Forelimb muscle (tissue), 1 donor: ENCODE measurements around the gene GABBR2. TPM values are rescaled to one million over a fixed set of nuclear protein-coding genes. Genes with fewer than 3 reads are reported as not detected.

ENCODE experiments used
- DNase-seq: peaks from one replicate; pipeline ENCODE4 v3.0.0-alpha.2; 2013; ENCODE audit warnings: low read depth
- polyA plus RNA-seq: library from polyadenylated mRNA; unstranded; fragments of 120-200 nt; gene quantifications from one replicate; pipeline ENCODE4 v1.2.1, GENCODE V29; 2013; ENCODE audit not compliant: insufficient read length

The GABBR2 gene
- polyA plus RNA-seq, 1 donor = 0.82 TPM

DNA sequence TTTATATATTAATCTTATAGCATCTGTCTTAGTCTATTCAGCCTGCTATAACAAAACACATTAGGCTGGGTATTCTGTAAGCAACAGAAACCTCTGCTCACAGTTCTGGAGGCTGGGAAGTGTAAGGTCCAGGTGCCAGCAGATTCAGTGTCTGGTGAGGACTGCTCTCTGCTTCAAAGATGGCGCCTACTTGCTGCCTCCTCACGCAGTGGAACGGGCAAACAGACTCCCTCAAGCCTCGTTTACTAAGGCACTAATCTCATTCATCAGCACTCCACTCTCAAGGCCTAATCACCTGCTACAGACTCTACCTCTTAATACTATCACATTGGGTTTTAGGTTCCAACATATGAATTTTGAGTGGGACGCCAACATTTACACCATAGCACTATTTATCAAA is 448.1 kb downstream of the GABBR2 start:
- DNase-seq = no peak

DNA sequence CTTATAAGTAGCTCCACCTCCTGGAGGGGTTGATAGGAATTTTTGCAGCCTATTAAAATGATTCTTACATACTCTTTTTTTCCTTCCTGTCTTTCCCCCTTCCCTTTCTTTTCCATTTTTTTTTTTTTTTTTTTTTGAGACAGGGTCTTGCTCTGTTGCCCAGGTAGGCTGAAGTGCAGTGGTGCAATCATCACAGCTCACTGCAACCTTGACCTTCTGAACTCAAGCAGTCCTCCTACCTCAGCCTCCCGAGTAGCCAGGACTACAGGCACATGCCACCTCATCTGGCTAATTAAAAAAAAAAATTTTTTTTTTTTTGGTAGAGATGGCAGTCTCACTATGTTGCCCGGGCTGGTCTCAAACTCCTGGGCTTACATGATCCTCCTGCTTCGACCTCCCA is 448.9 kb downstream of the GABBR2 start:
- no peak for DNase-seq

DNA sequence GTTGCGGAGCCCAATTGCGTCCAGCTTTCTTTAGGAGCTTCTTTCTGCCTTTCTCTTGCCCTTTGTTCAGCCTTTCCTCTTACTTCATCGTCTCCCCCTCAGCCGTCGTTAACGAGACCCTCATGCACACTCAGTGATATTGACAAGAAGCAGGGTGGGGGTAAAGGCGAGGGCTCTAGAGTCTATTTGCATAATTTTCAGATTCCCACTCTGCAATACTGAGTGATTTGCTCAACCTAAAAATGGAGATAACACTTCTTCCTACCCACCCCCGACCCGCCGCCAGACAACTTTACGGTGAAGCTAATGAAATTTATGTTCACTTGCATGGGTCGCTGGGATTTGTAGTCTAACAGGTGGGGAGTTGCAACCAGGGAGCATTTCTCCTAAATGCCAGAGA is 452.0 kb downstream of the GABBR2 start:
- DNase-seq = no peak

DNA sequence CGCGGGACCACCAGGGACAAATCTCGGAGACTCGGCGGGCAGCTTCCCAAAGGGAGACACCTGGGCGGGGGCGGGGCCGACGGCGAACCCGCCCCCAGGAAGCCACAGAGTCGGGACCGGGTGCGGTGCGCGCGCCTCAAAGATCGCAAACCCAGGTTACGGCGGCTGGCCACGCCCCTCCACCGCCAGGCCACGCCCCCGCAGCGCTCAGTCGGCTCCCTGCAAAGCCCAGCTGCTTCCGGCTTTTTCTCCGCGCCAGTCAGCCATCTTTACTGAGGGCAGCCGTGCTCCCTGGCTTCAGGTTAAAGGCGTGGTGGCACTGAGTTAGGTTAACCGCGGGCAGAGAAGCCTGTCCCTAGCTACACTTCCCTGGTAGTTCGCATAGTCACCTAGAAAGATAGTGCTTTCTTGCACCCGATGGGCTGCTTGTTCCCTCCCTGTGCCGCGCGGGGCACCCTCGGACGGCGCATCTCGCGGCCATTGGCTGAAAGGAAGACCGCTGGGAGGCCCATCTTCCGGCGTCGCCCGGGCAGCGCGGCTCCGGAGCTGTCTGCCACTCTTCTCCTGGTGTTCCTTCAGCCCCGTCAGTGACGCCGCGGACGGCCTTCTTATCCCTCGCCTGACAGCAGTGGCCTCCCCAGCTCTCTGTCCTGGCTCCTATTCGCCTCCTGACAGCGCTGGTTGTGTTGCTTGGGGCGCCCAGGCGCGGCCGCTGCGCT is 453.0 kb downstream of the GABBR2 start, which contains the start of gene TBC1D2:
TBC1D2 (minus strand) TSS at position 72 of the 719 bp plus-strand sequence. CDS start 108 bp downstream, outside the sequence.
- peak; percentile 76 for DNase-seq

DNA sequence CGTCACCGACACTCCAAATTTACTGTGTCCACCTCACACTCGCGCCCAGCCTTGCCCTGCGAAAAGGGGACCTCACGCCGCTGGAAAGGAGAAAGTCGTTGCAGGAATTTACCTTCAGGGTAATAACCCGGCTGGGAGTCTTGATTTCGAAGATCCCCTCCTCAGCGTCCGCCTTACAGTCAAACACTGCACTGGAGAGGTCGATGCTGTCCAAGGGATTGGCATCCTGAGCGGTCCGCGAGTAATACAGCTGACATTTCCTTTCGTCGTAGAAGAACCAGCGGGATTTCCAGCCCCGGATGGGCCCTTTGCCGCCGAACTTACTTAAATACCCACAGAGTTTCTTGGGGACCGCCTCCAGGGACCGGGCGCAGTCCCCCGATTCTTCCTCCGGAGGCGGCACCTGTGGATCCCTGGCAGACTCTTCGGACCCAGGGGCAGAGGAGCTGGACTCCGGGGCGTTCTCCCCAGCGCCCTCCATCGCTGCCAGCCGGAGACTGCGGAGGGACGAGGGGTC is 453.6 kb downstream of the GABBR2 start:
- DNase-seq = no peak

DNA sequence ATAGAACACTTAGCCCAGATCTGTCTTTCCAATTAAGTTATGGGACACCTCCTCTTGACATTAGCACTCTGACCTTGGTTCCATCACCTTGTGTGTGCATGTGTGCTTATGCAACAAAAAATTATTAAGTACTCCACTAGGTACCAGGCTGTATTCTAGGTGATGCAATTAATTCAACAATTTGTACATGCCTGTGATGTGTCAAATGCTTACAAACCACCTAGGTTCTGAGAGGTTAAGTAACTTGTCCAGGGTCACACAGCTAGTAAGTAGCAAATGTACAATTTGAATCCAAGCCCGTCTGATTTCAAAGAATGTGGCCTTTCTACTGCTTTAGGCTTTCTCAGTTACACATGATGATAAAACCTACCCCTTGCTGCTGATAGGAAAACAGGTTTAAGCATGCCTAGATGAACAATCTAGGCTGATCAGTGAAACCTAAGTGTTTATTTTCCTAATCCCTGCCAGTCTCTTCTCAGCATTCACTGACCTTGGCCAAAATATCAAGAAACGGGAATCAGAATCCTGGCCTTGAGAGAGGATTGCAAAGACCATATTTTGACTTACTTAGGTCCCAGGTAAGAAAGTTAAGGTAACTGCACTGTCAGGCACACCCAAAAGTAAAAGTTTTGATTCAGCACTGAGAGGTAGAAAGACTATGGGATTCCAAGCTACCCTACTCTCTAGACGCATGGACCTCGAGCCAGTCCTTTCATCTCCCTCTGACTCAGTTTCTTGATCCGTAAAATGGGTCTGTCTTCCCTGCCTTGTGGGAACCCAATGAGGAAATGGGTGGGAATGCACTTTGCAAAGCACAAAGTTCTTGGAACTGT is 454.3 kb downstream of the GABBR2 start:
- DNase-seq = no peak

DNA sequence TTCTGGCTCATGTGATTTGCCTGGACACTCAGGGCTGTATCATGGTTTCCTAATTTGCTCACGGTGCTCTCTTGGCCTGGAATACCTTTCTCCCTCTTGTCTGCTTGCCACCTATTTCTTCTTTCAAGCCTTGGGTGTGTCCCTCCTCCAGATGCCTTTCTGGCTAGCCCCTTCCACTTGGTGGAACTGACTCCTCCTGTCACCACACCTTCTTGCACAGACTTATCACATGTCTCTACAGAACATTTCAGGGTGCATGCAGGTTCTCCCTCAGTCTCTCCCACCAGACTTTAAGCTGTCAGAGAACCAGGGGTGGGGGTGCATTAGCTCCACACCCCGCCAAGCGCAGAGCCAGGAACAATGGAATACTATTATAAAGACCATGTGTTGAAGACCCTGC is 455.2 kb downstream of the GABBR2 start:
- no peak for DNase-seq

DNA sequence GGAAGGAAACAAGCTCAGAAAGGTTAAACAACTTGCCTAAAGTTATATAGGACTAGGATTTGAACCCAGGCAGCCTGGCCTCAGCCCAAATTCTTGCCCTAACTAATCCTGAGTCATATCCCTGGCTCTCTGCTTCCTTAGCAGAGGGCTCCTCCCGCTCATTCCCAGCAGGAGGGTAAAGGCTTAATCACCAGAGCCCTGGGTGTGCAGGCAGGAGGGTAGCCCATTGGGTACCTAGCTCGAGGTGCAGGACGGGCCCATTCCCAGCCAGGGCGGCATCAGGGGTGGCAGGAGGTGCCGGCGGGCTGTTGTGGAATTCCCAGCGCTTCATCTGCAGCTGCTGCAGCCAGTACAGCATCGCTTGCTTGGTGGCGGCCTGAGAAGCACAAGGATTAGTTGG is 457.2 kb downstream of the GABBR2 start:
- DNase-seq = no peak

DNA sequence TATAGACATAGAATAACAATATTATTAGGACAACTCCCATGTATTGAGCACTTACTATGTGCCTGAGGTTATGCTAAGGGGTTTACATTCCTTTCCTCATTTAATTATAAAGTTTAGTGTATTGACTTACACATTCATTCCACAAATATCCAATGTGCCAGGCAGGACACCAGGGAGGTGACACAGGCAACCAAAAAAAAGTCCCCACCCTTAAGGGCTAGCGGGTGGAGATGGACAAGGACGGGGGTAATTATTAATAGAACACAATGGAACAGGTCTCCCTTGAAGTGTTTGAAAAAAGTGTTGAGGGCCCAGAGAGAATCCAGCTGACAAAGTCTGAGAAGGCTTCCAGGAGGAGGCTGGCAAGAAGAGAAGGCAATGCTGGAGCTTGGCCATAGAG is 459.0 kb downstream of the GABBR2 start:
- DNase-seq = no peak

DNA sequence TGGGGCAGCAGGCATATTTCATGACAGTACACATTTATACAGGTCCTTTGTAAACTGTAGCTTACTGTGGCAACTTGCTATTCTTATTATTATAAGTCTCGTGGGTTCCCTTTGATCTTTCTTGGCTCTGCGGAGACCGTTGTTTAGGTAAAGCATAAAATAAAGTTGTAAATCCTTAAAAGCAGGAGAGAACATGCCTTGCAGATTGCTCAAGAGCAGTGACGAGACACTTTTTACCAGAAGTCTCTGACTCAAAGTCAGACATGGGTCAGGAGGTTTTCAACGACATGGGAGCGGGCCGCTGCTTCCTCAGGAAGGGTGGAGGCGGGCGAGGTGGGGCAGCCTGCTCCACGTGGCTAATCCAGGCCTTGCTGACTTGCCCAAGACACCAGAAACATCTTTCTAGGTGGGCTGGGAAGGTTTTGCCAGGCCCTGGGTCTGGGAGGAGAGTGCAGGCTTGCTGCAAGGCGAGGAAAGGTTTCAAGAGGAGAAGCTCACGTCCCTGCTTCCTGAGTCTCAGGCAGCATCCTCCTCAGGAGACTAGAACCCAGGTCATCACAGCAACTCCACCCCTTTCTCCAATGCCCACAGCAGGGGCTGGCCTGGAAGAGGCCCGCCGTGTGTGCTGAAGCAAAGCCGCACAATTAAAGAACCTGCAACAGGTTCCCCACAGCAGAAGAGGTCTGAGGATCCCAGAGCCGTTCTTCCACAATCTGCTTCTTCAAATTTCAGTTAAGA is 459.8 kb downstream of the GABBR2 start:
- no peak for DNase-seq

DNA sequence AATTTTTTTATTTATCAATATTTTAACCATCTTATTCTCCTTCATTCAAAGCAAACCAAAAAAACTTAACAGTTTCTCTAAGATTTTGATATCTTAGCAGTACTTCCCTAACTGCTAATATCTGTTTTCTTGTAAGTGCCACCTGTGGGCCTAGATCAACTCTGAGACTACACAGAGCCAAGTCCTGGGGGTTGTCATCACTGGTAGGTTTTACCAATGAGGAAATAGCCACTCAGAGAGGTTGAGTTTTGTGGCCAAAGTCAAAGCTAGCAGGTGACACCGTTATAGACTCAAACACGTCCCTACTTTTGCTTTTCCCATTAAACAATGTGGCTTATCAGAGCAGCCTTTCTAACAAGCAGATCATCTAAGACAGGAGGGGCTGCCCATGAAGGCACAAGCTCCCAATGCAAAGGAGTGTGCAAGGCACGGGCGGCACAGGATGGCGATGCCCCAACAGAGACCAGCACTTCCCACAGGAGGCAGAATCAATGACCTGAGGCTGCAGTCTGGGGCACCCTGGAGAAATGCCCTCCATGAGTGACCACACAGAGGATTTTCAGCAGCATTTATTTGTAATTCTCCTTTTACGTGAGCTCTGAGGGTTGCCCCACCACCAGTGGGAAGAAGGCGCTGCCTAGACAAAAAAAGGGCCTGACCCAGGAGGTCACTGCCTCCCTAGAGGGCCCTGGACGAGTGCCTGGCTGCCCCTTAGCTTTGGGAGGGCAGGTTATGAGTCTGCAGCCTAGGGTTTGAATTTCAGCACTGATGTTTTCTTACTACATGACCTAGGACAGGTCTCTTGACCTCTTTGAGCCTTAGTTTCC is 460.7 kb downstream of the GABBR2 start:
- DNase-seq = no peak

DNA sequence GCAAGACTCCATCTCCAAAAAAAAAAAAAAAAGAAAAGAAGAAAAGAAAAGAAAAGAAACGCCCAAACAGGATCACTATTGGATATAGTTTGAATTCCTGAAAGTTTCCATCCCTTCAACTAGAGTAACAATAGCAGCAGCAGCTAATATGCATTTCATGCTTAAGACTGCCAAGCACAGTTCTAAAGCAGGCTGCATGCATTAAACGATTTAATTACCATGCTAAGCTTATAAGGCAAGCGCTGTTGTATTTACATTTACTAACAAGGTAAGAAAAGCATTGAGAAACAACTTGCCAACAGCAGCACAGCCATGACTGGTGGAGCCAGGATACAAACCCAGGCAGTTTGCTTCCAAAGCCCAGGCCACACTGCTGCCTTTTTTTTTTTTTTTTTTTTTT is 466.3 kb downstream of the GABBR2 start:
- no peak for DNase-seq

DNA sequence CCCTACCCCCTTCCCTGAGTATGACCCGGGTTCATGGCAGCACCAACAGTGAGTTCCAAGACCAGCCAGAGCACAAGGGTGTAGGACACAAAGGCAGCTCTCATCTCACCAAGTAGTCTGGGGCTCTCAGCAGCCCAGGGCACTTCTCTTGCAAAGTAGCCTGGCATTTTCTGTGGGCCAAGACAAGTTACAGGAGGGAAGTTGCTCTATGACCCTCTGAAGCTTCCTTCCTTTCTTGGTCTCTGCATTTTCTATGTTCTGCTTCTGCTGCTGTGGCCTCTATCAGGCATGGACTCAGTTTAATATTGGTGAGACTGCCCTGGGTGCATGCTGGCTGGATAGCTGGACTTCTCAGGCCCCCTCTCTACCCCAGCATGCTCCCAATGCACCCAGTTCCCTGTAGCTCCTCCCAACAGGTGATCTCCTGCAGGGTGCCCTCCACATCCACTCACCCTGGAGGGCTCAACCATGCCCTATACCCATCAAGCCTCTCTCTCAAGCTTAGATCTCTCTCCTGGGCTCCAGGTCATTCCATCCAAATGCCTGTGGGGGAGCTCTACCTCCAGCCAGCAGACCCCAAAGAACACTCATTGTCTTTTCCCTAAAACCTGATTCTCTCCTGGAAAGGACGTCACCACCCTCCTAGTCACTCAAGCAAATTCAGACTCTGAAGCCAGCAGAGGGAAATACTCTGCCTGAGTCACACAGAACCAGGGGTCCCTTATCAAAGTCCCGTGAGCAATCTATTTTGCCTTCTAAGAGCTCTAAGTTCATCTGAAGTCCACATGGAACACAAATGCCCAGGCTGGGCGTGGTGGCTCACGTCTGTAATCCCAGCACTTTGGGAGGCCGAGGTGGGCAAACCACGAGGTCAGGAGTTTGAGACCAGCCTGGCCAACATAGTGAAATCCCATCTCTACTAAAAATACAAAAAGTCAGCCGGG is 467.1 kb downstream of the GABBR2 start:
- no peak for DNase-seq

DNA sequence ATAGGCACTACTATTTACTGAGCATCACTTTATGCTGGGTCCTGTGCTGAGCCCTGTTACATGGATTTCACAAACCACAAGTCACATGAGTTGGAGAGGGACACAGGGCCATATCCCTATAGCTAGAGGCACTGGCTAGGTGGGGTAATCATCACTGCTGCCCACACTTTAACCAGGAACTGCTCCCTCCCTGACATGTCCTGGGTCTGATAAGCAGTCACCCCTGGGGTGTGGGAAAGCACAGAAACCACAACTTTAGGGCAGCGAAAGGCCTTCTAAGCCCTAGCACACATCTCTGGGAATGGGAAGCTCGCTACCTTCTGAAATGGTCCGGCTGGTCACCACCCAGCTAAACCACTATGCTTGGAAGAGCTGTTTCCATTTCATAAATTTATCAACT is 468.3 kb downstream of the GABBR2 start:
- DNase-seq = no peak

Other genes starting within 250 kb of the GABBR2 start
- gene ANKS6, start 87.6 kb upstream of the GABBR2 start, polyA plus RNA-seq = 13.1 TPM
- gene GALNT12, start 98.7 kb upstream of the GABBR2 start, polyA plus RNA-seq = 2.0 TPM
- gene COL15A1, start 235.0 kb upstream of the GABBR2 start, polyA plus RNA-seq = 172 TPM